GM19035 (cell line): ENCODE data around the gene RASEF.

Source experiments
- ATAC-seq: cut with Tn5 transposase; IDR thresholded peaks from one replicate; pipeline ENCODE4 v1.9.1; 2021; ENCODE audit not compliant: unreplicated experiment

Gene RASEF

DNA sequence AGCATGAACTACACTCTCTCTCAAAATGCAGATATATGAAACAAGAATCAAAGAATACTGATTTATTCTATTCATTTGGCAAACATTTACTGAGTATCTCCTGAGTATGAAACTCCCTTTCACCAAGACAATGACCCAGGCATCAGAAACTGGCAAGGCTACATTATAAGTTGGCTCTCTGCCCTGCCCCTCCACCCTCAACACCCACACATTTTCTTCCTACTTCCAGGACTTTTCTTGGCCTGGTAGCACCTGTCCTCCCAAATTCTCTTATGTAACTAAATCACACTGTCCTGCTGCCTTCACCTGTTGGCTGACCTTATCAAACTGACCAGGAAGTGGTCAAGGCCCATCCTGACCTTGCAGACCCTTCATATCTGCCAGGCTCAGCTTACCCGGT, 3.5 kb downstream of the RASEF start:
- ATAC-seq = no peak

DNA sequence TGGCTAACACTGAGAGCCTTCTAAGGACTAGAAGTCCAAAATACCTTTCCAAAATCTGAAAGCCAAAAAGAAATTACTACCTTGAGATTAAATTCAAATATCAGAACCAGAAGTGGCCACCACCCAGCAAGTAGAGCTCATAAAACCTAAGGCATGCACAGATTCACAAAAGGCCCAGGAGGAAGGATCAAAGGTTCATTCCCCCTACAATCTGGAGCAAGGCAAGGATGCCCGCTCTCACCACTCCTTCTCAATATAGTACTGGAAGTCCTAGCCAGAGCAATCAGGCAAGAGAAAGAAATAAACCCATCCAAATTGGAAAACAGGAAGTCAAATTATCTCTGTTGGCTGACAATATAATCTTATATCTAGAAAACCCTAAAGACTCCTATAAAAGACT, 6.0 kb downstream of the RASEF start:
- ATAC-seq = no peak

- no peak for ATAC-seq
Measured at GRCh38 chr9:83056174-83056573, 6.8 kb downstream of the RASEF start.

GRCh38 chr9:83047839-83048775, 14.8 kb downstream of the RASEF start:
- no peak for ATAC-seq

GRCh38 chr9:83043597-83043996, 19.3 kb downstream of the RASEF start:
- no peak for ATAC-seq

- no peak for ATAC-seq
Measured at GRCh38 chr9:83041771-83042170, 21.2 kb downstream of the RASEF start.

DNA sequence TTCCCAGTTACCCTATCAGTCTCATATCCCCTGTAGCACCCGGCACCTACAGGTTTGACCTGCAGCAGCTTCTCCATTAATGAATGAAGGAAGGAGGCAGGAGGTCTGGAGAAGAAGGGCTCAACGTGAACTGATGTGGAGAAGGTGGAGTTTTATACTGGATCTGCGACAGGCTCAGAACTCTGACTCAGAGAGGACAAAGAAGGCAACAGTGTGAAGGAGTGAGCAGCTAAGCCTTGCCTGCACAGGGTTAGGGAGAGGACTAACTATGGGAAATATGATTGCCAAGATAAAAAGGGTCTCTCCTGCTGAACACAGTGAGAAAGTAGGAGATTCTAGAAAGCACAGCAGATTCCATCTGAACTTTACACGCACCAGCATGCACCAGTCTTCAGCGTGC, 23.6 kb downstream of the RASEF start:
- ATAC-seq = no peak

- ATAC-seq = no peak
Measured at GRCh38 chr9:83036043-83036442, 26.9 kb downstream of the RASEF start.

- no peak for ATAC-seq
Measured at GRCh38 chr9:83035143-83035542, 27.8 kb downstream of the RASEF start.

DNA sequence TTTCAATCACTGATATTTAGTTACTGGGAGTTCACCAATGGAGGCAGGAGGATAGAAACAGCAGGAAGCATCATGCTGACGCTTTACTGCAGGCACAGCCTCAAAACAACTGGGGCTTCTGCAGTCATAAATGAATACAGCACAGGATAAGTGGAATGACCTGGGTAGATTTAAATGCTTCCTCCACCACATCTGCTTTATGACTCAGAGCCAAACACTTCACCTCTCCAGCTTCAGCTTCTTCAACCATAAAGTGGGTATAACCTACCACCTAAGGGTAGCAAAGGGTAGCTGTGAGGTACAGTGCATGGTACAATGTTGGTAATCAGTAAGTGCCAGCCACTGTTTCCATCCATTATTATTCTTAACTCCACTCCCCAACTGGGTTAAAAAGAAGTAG, 28.4 kb downstream of the RASEF start:
- ATAC-seq = no peak

DNA sequence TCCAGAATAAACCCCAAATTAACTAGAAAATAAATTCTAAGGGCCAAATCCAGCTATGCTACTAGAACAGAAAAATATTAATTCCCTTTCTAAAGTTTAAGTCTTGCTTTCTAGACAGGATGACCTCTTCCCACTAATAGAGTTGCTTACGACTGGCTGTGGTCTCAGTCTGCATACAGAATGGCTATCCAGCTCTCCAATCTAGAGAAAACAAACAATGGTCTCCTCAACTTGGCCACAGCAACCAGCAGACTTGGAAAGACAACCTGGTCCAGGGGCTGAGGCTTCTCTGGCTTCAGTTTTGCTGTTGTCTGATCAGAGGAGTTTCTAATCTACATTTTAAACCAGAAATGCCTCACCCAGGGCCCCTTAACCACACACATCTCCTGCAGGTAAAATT, 28.9 kb downstream of the RASEF start:
- no peak for ATAC-seq

DNA sequence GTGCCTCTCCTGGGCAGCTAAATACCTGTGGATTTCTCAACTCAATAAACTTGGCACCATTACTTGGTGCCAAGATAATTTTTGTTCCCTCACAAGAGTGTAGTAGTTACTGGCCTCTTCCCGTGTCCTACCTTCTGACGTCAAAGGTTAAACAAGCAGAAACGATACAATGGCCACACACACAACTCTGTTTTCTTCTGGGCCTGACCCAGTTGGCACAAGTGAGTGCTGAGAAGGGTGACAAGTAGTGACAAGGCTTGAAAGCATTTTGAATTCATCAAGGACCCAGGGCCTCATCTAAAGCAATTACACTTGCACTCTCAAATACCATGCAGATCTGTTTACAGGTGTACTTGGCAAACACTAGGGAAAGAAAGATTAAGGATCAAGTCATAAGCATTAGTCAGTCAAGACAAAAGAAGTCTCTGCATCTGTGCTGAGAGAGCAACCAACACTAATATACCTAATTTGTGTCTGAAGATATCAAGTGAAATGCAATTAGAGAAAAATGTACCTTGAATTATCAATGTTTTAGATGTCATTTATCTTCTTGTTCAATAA, 30.8 kb downstream of the RASEF start:
- no peak for ATAC-seq

GRCh38 chr9:83030391-83031107, 32.4 kb downstream of the RASEF start:
- ATAC-seq = no peak

DNA sequence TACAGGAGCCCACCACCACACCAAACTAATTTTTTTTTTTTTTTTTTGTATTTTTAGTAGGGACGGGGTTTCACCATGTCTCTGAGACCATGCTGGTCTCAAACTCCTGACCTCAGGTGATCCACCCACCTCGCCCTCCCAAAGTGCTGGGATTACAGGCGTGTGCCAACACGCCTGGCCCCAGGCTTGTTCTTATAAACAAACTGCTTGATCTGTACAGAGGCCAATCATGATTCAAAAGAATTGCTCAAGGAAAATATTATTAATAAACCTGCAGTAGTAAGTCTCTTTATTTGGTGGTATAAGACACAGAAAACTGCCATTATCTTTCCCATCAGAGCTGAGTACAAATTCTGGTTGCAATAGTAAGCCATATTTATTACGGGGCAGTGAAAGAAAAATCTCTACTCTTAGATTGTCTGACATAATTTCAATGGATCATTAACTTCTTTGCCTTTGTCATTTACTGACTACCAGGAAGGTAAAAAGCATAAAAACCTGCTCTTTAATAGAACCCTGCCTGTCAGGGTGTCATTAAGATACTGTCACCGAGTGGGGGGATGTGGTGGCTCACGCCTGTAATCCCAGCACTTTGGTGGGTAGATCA, 33.3 kb downstream of the RASEF start:
- ATAC-seq = no peak

GRCh38 chr9:83027153-83027891, 35.6 kb downstream of the RASEF start:
- no peak for ATAC-seq

- ATAC-seq = no peak
Measured at GRCh38 chr9:83024506-83025125, 38.3 kb downstream of the RASEF start.

- ATAC-seq = no peak
Measured at GRCh38 chr9:83023151-83023550, 39.8 kb downstream of the RASEF start.

DNA sequence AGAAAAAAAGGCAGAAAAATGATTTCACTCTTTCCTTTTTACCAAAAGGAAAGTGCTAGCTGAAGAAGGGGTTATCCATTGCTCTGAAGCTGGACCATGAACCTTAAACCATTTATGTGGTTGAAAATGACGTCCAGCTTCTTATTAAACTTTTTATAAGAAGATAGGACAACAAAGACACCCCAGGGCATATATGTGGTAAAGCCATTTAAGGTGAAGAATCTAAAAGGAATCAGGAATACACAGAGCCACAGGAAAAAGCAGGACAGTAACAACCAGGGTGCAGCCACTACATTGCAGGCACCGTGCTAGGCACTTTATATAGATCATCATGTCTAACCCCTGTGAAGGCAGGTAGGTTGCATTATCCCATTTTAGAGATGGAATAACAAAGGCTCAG, 42.1 kb downstream of the RASEF start:
- no peak for ATAC-seq

DNA sequence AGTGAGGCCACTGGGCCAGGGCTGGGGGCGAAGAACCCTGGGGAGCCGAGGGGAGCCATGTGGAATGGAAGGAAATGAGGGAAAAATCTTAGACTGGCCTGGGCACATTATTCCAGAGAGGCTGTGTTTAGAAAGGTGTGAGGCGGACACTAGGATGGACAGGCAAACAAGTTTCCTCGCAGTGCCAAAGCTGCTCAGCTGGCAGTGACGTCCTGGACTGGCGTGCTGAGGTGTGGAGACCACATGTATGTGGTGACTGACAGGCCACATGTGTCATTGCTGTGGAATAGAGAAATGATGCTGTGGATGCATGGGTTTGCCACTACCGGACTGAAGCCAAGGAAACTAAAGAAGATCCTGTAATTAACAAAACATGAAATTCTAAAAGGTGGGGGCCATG, 42.6 kb downstream of the RASEF start:
- no peak for ATAC-seq

DNA sequence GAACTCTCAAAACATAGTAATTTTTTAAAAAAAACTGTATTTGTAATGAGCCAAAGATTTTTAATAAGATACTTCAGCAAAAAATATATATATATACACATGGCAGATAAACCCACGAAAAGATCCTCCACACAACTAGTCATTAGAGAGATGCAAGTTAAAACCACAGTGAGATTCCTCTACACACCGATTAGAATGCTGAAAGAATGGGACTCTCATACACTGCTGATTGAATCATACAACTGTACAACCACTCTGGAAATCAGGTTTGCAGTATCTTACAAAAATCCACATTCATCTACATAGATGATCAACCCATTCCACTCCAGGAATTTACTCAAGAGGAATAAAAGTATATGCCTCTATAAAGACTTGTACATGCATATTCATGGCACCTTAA, 43.7 kb downstream of the RASEF start:
- ATAC-seq = no peak
